OCI-M2 (cell line): Measurements from ENCODE around the gene CLEC4D.
"Not testable (repeated sequence)": the region's sequence is repeated elsewhere in the genome, so short reads cannot be mapped to it uniquely, and the experiment has no call there.

Experiments
- DNase-seq: peaks from one replicate; lab custom pipeline; 2025; ENCODE audit not compliant: unreplicated experiment; lab: John Stamatoyannopoulos, UW

CLEC4D gene

DNA sequence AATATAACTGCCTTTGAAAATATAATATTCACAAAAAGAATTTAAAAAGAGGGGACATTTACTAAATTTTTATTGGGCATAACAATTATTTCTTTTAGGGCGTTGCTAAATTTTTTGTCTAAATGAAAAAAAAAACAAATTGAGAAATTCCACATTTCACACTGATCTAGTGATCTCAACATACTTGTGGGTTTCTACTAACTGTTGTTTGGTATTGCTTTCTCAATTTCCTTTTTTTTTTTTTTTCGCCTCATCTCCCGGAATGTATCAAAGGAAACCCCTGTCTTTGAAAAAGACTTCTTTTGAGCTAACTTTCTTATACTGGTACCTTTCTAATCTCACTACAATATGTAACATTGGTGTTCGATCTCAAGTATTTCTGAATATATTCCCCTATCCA, at the start of gene CLEC4D:
Gene CLEC4D, plus strand, starts transcription at position 248 of the 400 bp plus-strand sequence. CDS start 230 bp downstream, outside the sequence.
- no peak for DNase-seq

DNA sequence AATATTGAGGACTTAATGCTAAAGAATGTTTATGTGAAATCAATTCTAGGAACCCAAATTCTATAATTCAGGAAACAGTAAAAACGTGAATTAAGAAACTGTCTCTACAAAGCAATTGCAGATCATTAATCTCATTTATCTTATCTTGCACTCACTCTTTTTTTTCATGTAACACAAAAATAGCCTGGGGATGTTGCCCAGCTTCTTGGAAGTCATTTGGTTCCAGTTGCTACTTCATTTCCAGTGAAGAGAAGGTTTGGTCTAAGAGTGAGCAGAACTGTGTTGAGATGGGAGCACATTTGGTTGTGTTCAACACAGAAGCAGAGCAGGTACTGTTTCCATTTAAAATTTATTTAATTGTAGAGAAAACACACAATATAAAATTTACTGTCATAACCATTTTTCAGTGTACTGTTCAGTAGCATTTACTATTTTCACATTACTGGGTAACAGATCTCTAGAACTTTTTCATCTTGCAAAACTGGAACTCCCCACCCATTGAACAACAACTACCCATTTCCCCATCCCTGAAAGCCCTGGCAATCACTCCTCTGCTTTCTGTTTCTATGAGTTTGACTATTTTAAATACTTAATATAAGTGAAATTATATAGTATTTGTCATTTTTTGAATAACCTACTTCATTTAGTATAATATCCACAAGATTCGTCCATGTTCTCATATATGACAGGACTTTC, 47.9 kb upstream of the CLEC4D start:
- DNase-seq: no peak

DNA sequence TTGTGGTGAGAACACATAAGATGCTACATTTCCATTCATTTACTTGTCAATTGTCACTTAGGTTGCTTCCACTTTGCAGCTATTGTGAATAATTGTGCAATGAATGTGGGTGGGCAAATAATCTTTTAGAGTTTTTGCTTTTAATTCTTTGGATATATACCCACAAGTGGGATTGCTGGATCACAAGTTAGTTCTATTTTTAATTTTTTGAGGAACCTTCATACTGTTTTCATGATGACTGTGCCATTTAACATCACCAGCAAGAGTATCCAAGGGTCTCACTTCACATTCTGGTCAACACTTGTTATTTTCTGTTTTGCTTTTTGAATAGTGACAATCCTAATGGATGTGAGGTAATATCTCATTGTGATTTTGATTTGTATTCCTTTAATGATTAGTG, 47.1 kb upstream of the CLEC4D start:
- no peak for DNase-seq

DNA sequence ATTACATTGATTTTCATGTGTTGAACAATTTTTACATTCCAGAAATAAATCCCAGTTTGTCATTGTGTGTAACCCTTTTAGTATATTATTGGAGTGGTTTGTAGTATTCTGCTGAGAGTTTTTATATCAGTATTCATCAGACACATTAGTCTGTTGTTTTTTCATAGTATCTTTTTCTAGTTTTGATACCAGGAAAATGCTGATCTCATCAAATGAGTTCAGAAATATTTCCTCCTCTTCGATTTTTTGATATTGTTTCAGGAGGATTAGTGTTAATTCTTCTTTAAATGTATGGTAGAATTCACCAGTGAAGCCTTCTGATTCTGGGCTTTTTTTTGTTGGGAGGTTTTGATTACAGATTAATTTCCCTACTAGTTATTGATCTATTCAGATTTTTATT, 42.2 kb upstream of the CLEC4D start:
- DNase-seq: no peak

DNA sequence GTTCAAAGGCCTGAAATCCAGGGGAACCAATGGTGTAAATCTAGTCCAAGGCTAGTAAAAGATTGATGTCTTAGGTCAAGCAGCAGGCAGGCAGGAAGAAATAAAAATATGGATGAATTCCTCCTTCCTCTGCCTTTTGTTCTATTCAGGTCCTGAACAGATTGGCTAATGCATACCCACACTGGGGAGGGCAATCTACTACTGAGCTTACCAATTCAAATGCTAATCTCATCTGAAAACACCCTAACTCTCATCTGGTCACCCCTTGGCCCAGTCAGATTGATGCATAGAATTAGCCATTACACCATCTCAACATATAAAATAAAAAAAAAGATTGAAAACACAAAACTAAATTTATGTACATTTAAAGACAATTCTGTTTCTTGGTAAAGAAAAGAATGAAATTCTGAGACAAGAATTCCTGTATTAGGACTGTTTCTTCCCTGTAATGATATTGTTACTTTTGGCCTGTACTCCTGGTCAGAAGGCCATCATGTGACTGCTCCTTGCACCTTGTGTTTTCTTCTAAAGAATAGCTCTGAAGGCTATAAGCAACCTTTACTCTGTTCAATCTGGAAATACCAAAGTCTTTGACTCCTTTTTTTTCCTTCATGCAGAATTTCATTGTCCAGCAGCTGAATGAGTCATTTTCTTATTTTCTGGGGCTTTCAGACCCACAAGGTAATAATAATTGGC, 37.6 kb upstream of the CLEC4D start:
- no peak for DNase-seq

DNA sequence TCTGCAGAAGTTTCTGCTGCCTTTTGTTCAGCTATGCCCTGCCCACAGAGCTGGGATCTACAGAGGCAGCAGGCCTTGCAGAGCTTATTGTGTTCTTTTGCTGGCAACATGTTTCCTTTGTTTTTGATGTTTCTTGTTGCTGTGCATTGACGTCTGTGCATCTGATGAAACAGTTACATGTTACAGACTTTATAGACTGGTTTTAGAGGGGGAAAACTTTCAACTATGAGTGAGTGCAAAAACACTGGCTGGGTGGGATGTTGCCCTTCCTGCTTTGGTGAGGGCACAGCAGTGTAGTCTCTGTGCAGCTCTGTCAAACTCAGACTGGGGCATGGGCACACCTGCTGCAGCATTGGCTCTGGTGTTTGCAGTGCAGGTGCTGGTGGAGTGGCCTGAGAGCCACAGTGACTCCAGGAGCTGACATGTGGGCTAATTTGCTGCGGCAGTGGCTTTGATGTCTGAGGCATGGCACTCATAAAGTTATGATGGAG, 30.7 kb upstream of the CLEC4D start:
- DNase-seq: no peak

DNA sequence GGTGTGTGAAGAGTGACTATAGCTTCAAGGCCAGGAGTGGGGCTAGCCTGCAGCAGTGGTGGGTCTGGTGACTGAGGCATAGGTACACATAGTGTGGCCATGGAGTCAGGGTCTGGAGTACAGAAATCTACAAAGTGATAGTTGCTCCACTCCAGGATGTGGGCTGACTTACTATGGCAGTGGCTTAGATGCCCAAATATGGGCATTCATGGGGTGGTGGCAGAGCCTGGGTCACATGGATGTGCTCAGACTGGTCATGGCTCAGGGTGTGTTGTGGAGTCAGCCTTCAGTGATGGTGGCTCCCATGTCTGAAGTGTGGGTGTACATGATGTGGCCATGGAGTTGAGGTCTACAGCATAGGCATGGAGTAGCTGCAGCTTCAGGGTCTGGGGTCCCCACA, 30.2 kb upstream of the CLEC4D start:
- DNase-seq: no peak

DNA sequence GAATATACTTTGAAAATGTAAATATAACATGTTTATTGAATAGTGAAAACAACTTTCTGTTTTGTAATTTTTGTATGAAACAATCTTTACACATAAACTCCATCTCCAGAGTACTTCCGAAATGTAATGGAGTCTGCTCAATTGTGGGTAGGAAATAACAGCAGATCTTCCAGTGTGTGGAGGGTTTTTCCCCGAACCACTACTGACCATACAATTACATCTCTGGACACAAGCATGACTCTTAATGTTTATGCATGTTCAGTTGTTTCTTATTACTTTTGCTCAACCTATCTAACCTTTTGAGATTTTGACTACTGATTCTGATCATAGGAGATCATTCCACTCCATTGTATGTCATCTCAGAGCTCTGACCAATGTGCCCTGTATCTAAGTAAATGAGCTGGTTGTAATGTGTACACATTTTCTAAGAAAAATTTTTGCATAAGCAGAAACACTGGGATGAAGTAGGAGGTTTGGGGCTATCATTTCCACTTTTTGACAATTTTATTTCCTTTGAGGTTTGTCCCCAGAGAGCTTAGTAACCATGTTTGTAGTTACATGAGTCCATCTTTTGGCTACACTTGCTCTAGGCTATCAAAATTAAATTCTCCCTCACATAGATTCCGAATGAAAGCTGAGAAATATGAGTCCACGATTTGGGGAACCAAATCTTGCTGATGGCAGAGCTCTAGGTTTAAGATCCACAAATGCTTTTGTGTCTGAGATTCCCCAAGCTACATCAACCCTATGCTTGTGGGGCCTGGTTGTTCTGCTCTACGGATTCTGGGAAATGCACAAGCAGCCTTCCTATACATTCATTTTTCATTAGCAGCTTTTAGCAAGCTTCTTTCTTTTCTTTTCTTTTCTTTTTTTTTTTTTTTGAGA, 21.4 kb upstream of the CLEC4D start:
- DNase-seq: no peak

DNA sequence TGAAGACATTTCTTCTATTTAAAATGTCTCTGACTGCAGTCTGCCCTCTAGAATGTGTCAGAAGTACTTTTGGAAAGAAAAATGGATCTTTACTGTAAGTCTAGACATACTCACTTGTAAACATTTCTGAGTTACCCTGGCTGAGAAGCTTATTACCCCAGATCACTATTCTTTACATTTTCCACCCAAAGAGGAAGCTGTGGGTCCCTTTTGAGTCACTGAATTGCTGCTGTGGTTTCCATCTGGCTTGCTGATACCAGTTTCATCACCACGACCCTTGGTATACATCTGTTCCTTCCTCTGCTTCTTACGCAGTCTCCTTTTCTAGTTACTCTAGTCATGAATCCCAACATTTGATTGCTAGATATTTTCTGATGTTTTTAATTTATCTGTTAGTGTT, 20.2 kb upstream of the CLEC4D start:
- no peak for DNase-seq

DNA sequence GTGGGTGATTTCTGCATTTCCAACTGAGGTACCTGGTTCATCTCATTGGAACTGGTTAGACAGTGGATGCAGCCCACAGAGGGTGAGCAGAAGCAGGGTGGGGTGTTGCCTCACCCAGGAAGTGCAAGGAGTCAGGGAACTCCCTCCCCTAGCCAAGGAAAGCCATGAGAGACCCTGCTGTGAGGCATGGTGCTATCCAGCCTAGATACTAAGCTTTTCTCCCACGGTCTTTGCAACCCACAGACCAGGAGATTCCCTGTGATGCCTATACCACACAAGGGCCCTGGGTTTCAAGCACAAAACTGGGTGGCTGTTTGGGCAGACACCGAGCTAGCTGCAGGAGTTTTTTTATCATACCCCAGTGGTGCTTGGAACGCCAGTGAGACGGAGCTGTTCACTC, 17.6 kb upstream of the CLEC4D start:
- DNase-seq: not testable (repeated sequence)

DNA sequence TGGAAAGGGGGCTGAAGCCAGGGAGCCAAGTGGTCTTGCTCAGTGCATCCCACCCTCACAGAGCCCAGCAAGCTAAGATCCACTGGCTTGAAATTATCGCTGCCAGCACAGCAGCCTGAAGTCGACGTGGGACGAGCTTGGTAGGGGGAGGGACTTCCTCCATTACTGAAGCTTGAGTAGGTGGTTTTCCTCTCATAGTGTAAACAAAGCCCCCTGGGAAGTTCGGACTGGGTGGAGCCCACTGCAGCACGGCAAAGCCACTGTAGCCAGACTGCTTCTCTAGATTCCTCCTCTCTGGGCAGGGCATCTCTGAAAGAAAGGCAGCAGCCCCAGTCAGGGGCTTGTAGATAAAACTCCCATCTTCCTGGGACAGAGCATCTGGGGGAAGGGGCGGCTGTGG, 17.2 kb upstream of the CLEC4D start:
- not testable (repeated sequence) for DNase-seq

DNA sequence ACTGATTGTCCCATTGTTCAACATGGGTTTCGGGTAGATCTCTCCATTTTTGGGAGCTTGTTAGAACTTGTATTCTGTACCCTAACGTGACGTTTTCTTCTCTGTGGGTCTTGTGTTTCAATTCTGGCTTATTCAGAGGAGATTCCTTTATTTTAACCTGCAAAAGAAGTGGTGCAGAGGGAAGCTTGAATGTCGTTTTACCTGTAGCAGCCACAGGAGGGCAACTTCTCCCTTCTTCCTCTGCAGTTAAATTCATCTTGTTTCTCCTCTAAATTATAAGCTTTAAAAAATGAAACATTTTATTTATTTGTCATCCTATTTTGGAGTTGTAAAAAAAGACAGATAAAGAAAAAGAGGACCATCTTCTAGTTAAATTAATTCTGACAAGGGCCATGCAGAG, 13.7 kb upstream of the CLEC4D start:
- no peak for DNase-seq

DNA sequence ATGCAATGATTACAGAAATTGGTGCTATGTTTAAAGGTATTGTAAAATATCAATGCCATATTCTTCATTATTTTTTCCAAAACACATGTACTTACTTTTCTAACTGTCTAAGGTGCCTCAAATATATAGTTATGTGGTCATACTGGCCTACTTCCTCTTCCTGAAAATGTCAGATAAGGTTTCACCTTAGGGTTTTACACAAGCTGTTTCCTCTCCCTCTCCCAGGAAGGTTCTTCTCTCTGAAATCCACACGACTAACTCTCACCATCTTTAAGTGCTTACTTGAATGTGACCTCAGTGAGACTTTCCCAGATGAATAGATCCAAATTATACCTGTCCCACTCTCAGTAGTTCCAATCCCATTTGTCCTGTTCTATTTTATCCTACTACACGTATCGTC, 11.6 kb upstream of the CLEC4D start:
- DNase-seq: no peak

DNA sequence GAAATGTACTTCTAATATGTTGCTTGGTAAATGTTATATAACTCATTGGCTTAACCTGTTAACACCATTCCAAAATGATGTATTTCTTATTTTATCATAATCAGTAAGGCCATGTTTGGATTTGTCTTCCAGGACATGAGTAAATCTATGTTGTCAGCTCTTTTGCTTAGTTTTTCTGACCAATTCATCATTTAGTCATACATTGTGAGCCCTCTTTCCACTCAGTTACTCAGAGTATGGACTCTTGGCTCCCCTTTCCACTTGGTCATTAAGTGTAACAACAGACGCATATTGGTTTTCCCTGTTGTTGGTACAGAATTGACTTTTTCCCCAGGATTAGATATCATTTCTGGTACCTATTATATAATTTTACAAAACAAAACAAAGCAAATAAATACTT, 9.0 kb upstream of the CLEC4D start:
- DNase-seq: no peak

DNA sequence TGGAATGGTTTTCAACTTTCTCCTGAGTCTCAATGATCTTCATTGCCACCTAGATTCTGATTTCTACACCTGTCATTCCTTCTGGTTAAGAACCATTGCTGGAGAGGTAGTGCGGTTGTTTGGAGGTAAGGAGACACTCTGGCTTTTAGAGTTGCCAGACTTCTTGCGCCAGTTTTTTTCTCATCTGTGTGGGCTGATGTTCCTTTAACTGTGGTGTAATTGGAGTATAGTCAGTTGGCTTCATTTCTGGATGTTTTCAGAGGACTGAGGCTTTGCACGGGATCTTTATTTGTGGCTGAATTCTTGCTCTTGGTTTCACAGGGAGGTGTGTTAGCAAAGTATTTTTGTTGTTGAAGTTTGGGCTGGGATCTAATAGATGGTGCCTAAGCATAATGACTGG, 5.7 kb upstream of the CLEC4D start:
- no peak for DNase-seq

DNA sequence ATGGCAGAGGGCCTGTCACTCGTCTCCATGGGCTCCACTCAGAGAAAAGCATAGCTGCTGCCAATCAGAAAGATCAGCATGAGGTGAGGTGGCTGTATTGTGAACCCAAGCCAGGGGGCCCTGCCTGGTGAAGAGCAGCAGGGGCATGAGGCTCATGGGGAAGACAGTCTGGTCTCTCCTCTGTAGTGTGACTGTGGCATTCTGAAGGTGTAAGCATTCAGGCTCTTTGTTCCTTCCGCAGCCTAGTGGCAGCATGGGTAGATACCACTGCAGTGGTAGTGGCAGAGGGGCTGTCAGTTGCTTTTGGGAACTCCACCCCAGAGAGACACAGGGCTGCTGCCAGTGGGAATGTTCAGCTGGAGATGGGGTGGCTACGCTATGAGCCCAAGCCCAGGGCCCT, 5.1 kb upstream of the CLEC4D start:
- no peak for DNase-seq

DNA sequence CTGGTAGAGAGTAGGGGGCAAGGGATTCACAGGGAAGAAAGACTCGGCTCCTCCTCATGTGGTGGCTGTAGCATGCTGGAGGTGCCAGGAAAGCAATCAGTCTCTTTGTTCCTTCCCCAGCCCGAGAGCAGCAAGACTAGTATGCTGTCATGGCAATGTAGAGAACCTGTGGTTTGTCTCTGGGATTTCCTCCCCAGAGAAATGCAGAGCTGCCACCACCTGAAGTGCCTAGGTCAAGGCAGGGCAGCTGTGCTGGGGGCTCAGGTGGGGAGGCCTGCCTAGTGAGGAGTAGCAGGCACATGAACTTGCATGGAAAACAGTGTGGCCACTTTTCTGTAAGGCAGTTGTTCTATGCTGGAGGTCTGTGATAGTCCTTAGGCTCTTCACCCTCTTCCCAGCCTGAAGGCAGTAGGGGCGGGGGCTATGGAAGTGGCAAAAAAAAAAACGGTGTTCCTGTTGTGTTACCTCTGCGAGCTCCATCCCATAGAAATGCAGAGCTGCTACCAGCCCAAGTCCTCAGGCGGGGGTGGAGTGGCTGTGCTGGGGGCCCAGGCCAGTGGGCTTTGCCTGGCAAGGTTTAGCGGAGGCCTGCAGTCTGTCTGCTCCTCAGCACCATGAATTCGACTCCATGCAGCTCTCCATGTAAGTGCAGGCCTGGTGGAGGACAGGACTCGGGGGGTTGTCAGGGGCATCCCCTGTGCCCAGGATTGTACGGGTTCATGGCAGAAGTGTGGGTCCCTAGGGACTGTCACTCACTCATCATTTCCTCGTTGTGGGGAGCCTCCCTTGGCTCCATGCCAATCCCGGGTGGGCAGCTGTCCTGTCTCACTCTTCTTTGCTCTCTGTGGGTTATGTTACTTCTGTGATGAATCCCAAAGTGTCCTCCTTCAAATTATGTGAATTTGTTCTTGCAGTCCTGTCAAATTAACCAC, 4.1 kb upstream of the CLEC4D start:
- DNase-seq: no peak

DNA sequence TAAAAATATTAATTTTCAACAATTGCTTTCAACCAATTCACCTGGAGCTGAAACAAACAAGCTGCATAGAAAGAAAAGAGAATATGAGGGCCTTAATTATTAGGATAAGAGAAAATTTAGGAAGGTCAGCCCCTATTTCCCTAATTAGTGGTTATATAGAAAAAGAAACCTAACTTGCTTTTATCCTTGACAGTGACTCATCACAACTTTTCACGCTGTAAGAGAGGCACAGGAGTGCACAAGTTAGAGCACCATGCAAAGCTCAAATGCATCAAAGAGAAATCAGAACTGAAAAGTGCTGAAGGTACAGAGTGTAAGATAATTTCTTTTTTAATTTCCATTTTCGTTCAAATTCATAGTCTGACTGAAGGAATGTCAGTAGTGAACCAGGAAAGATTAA, 4.7 kb downstream of the CLEC4D start:
- DNase-seq: no peak

DNA sequence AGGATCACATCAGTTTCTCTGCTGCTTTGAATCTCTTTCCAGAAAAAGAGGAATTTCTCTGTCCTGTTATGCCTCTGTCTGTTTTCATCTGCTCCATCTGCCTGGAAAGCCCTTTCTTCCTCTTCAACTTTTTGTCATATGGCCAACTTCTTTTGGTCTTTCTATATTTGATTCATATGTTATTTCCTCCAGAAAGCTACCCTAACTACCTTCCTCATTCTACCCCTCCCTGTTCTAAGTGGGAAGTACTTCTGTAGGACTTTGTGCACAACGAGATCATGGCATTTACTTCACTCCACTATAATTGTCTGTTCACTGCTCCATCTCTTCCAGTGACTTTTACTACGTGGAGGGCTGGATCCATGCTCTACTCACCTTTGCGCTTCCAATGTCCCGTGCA, 5.9 kb downstream of the CLEC4D start:
- no peak for DNase-seq

DNA sequence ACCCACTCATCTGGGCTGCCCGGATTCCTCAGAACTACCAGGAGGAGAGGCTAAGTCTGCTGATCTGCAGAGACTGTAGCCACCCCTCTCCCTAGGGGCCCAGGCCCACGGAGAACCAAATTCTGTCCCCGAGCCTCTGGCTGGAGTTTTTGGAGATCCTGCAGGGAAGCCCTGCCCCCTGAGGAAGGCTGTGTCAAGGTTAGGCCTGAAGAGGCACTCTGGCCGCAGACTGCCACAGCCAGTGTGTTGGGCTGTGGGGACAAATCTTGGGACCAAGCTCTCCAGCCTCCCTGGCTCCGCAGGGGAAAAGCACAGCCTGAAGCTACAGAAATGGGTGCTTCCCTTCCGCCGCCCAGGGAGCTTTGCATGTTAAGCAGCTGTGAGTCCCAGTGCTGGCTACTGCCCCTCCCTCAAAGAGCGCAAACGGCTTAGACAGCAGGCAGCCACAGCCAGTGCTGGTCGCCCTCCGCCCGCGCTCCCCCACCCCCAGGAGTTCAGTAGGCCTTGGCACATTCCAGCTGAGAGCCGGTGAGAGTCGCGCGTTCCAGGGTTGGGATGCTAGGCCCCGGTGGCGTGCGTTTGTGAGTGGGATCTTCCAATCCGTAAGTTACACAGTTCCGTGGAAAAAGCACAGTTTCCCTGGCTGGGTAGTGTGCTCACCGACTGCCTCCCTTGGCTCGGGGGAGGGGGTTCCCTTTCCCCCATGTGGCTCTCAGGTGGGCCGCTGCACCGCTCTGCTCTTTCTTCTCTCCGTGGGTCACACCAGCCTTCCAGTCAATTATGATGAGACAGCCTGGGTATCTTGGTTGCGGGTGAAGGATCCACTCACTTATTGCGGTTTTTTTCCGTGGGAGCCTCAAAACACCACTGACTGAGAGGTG, 14.2 kb downstream of the CLEC4D start:
- no peak for DNase-seq
